HG02973 (cell line): ENCODE measurements around the gene MFSD6.
"Not testable (repeated sequence)": the region's sequence is repeated elsewhere in the genome, so short reads cannot be mapped to it uniquely, and the experiment has no call there.

Experiments
- ATAC-seq: cut with Tn5 transposase; IDR thresholded peaks from one replicate; pipeline ENCODE4 v1.9.1; 2021; ENCODE audit warnings: moderate library complexity; ENCODE audit not compliant: unreplicated experiment

MFSD6 gene

DNA sequence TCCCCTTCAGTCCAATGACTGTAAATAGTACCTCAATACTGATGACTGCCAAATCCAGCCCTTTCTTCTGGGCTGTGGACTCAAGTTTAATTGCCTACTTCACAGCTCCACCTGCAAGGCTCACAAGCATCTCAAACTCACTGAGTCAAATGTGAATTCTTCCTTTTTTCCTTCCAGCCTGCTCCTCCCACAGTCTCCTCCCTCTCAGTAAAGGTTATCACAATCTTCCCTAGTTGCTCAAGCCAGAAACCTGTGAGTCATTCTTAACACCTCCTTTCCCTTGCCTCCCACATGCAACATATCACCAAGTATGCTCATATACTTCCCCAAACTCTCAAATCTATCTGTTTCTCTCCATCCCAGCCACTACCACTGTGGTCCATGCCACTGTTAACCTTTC, 3.7 kb upstream of the MFSD6 start:
- no peak for ATAC-seq

DNA sequence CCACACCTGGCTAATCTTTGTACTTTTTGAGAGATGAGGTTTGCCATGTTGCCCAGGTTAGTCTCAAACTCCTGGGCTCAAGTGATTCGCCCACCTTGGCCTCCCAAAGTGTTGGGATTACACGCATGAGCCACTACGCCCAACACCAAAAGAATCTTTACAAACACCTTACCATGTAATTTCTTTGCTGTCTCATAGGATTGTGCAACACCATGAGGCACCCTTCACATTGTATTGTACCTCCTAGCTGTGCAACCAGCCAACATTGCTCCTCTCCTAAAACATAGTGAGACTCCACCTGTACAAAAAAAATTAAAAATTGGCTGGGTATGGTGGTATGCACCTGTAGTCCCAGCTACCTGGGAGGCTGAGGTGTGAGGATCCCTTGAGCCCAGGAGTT, 3.1 kb upstream of the MFSD6 start:
- ATAC-seq, result no peak

DNA sequence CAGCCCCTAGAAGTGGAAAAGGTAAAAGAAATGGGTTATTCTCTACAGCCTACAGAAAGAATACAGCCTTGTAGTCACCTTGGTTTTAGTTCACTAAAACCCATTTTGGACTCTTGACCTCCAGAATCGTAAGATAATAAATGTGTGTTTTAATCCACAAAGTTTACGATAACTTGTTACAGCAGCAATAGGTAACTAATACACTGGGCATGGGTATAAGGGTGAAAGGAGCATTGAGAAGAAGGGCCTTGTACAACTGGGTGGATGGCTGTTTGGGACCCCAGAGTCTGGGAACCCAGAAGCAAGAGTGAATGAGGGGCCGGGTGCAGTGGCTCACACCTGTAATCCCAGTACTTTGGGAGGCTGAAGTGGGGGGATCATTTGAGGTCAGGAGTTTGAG, 2.2 kb upstream of the MFSD6 start:
- no peak for ATAC-seq

DNA sequence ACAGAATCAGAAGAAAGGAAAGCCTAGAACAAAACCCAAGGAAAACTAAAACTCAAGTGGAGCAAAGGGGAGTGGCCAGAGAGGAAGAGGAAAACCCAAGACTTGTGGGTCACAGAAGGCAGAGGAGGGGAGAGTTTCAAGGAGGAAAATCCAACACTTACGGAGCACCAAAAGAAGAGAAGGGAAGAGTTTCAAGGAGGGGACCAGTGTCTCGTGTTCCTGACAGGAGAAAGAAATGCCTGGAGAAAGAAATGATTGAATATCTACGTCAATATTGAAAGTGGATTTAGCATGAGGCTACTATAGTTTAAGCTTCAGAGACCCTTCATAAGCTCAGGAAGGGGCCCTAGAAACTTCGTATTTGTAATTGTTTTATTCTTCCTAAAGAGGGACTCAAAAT, 1.4 kb upstream of the MFSD6 start:
- no peak for ATAC-seq

DNA sequence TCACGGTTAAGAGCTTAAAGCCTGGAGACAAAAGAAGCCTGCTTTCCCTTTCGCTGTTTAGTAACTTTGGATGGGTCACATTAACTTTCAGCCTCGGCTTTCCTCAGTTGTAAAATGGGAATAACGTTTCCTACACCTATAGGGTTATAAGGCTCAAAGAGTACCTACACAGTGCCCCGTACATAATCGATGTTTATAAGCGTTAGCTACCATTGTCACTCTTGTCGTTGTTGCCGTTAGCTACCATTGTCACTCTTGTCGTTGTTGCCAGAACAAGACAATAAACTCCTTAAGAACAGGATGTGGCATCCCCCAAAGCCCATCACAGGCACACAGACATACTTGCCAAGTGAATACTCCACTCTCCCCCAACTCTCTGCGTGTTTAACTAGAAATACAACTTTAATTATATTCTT, 901 bp upstream of the MFSD6 start:
- ATAC-seq, result no peak

DNA sequence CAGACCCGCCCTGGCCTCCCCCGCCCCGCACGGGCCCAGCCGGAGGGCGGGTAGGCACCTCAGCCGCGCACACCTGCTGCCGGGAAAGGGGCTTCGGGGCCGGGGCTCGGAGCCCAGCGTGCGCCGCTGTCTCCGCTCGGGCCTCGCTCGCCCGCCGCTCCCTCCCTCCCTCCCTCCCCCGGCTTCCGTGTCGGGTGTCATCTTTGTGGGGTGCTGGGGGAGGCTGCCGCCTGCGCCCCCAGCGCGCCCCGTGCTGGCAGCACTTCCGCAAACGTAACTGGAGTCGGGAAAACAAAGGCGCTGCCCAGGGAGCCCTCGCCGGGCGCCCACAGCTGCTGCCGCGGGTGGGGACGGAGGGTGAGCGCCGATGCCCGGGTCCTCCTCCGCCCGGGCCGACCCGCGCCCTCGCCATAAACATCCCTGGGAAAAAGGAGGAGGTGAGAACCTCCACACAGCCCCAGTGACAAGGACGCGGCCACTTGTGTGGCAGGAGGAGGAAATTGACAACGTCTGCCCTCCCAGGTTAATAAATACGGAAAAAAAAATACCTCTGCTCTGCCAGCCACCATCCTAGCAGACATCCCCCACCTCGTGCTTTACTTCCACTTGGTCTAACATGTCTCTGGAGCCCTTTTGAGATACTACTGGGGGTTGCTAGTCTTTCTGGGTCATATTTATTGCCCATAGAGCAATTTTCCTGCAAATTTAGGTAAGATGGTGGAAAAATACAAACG, 550 bp downstream of the MFSD6 start:
- ATAC-seq, result peak; percentile 47

DNA sequence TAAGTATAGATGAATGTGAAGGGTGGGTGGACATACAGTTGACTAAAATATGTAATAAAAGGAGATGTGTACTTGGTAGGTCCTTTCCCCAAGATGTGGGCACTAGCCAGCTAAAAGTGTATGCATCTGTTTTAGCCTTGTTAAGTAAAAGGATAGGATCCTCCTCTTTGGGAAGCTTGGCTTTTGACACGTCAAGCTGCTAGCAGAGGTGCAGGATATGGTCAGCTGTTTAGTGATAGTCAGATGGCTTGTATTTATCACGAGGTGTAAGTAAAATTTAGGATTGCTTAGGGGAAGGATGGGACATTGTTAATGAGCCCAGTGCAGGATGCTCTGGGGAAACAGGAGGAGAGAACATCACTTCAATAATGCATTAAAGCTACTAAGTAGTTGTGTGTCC, 1.5 kb downstream of the MFSD6 start:
- ATAC-seq, result no peak

DNA sequence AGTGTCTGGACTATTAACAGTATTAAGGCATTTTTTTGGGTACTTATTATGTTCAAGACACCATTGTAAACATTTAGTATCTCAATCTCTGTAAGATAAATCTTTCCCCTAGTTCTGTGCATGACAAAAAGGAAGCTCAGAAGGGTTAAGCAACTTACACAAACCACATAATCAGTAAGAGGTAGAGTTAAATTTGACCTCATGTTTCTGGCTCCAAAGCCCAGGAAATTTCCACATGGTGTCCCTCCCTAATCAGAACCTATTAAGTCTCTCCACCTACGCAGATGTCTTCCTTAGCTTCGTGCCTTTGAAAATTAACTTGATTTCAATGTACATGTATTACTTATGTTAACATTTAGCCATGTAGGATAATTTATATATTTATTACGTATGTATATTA, 2.0 kb downstream of the MFSD6 start:
- ATAC-seq, result no peak

DNA sequence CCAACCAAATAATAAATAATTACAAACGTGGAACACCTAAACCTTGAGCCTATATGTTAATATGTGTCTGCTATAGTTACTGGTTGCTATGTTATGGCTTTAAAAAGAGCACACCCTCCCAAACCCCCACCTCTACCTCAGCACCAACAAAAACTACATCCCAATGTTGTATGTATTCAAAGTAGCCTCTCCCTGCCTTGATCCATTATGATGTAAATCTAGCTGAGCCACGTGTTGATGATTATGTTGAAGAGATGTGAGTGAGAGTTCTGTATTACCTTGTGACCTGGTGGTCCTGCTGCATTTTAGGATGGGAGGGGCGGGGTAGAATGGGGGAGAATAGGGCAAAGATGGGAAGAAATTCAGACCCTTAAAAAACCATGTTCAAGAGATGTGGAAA, 4.8 kb downstream of the MFSD6 start:
- no peak for ATAC-seq

DNA sequence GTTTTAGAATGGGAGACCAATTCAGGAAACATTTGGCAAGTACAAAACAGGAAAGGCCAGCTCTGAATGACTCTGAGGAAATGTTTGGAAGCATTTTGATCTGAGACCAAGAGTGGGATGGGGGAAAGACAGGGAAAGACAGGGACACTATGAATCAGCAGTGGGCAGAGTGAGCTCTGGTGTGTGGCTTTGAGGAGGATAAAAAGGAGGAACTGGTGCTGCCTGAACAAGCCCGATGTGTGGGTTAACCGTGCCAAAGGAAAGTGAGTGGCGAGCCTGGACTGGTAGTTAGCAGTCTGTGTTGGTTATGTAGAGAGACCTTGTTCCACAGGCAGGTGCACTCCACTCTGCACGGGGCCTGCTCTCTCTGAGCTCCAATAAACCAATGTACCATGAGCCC, 5.3 kb downstream of the MFSD6 start:
- ATAC-seq, result no peak

DNA sequence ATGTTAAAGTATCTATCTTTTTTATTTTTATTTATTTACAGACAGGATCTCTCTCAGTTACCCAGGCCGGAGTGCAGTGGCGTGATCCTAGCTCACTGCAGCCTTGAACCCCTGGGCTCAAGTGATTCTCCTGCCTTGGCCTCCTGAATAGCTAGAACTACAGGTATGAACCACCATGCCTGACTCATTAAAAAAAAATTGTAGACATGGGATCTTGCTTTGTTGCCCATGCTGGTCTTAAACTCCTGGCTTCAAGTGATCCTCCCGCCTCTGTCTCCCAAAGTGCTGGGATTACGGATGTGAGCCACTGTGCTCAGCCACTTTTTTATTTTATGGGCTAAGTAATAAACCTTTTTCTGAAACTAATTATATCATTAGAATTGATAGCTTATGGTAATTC, 7.1 kb downstream of the MFSD6 start:
- ATAC-seq, result no peak

DNA sequence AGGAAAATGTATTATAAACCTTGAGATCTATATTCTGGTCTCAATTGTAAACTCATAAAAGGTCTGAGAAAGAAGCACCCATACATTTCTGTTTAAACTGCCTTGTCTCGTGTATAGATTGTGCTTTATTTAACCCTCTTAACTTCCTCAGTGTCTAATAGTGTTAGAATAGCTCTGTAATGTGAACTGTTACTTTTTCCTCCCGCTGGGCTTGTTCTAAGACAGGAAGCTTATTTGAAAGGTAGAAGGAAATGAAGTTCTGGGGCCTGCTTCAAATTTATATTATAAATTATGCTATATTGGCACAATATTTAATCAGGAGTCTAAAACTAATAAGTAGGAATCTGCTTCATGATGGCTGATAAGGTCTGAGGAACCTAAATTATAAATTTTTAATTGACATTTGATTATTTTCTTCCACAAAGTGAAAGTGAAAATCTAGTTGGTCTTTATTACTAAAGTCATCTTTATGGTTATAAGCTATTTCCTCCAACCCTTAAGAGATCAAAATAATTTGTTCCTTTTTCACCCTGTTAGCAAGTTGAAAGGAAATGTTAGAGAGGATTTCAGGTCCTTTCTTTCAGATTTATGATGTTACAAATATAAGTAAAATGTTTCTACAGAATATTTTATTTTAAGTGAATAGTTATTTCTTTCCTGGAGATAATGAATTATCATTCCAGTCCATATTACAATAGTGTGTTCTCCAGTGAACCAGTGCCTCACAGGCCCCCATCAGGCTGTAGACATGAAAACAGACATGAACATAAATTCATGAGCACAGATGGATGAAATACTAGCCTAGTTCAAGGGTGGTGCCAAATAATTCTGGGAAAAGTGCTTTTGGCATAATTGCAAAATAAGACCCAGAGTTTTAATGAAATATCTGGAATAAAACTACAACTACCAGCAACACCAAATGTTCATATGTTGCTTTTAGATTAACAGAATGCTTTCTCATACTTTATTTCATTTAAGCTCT, 7.9 kb downstream of the MFSD6 start:
- no peak for ATAC-seq

DNA sequence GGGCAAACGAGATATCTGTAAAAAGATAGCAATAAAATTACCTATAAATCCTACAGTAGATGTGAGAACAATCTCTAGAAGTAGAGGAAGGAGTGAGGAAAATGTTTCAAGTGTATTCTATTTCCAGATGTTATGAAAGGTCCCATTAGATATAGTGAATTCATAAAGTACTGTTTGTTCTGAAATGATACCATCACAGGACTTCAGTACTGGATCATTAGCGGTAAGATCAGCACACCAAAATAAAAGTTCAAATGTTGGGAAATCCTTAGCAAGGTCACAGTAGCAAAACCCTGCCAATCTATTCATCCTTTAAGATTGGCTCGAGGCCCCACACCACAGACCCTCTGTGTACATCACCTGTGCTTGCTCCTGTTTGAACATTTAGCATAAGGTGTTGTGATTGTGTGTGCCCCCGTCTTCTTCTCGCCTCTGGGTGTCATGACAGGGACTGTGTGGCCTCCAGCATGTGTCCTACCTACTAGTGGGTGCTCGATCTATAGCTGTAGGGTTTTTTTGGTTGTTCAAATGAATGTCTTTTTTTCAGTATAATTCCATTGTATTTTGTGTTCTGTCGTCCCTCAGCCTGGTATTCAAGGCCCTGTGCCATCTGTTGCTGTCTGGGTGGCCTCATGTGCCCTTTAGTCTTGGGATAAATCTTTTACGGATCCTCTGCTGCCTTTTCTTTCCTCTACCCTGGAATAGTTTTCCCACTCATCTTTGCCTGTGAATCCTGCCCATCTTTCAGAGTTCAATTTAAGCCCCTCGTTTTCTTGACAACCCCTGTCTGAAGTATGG, 9.1 kb downstream of the MFSD6 start:
- no peak for ATAC-seq

DNA sequence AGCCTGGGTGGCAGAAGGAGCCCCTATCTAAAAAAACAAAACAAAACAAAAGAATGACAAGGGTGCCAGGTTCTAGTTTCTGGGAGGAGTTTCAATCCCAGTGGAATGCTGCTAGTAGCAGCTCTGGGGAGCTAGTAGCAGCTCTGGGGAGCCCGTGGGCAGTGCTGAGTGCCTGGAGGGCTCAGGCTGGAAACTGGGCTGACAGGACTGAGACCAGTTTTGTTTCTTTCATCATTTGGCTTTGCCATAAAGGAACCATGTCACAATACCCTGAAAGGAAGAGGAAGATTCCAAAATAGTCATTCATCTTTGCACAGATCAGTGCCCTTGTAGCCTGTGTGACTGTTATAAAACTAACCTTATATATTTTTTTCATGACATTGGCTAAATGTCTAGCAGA, 10.6 kb downstream of the MFSD6 start:
- no peak for ATAC-seq

DNA sequence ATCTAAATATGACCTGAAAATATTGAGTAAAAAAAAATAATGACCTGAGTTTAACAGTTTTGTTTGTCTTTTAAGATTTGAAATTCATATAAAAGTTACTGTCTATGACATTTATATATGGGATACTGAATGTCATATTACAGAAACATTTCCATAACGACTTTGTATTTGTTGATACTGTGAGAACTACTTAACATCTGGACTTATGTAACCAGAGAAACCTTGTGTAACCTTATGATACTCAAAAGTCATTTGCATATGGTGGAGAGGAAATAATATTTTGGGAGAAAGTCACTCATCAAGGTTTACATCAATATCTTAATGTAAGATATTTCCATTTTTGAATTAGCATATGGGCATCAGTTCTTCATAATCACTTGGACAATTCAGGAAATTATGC, 12.6 kb downstream of the MFSD6 start:
- ATAC-seq, result no peak

DNA sequence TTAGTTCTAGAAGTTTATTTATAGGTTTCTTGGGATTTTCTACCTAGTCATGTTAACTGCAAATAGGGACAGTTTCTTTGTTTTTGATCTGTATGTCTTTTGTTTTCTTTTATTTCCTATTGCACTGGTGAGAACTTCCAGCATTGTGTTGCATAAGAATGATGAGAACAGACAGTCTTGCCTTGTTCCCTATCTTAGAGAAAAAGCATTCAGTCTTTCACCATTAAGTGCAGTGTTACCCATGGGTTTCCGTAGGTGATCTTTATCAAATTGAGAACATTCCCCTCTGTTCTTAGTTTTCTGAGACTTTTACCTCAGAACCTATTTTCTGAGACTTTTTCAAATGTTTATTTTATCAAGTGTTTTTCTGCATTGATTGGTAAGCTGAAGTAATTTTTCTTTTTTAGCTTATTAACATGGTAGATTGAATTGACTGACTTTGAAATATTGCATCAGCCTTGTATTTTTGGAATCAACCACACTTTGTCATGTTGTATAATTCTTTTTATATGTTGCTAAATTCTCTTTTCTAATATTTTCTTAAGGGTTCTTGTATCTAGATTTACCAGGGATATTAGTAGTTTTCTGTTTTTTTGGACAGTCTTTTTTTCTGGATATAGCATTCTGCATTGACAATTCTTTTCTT, 17.2 kb downstream of the MFSD6 start:
- ATAC-seq, result no peak

DNA sequence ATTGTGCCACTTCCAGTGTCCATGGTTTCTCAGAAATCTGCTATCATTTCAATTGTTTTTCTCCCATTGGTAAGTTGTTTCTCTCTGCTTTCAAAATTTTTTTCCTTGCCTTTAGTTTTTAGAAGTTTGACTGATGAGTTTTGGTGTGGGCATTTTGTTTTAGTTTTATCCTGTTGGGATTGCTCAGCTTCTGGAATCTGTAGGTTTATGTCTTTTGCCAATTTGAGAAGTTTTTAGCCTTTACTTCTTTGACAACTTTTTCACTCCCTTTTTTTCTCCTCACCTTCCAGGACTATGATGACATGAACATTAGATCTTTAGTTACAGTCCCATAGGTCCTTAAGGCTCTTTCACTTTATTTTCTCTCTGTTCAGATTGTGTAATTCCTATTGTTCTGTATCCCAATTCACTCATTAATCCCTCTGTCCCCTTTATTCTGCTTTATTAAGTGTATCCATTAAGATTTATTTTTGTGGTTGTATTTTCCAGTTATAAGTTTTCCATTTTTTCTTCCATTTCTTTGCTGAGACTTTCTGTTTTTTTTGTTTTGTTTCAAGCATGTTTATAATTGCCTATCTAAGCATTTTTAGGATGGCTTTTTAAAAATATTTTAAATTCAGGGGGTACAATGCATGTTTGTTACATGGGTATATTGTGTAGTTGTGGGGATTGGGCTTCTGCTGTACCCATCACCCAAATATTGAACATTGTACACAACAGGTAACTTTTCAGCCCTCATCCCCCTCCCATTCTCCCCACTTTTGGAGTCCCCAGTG, 17.9 kb downstream of the MFSD6 start:
- no peak for ATAC-seq

DNA sequence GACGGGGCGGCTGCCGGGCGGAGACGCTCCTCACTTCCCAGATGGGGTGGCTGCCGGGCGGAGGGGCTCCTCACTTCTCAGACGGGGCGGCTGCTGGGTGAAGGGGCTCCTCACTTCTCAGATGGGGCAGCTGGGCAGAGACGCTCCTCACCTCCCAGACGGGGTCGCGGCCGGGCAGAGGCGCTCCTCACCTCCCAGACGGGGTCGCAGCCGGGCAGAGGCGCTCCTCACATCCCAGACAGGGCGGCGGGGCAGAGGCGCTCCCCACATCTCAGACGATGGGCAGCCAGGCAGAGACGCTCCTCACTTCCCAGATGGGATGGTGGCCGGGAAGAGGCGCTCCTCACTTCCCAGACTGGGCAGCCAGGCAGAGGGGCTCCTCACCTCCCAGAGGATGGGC, 22.7 kb downstream of the MFSD6 start:
- ATAC-seq, result not testable (repeated sequence)

DNA sequence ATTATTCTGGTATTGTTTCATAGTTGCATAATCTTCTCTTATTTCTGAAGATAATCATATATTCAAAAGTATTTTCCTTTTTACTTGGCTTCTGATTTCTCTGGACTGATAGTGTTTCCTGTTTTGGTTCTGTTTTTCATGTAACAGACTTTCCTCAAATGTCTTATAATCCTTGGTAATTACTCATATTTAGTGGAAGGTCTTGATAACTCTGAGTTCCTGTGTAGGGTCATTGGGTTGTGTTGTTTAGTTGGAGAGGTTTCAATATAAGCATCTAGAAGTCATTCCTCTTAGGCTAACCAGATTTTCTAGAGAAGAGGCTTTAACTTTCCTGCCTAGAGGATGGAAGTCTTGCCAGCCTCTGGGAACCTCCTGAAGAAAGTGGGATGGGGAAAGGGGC, 23.8 kb downstream of the MFSD6 start:
- ATAC-seq, result no peak

DNA sequence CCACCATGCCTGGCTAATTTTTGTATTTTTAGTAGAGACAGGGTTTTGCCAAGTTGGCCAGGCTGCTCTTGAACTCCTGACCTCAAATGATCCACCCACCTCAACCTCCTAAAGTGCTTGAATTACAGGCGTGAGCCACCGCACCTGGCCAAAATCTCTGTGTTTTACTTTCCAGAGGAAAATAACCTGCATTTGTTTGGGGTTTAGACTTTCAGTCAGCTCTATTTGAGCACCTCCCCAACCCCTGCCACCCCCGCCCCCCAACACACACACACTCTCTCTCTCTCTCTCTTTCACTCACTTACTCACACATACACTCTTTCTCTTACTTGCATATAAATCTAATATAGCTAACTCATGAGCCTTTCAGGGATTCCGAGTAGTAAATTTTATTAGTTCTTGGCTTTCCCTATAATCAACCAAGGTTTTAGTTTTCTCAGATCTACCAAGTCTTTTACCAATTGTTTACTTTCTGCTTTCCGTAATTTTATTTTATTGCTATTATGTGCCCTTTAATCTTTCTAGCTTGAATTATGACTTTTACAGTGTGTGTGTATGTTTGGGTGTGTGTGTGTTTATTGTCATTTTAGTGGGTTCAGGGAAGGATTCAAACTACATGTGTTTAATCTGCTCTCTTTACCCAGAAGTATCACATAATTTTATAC, 24.5 kb downstream of the MFSD6 start:
- ATAC-seq, result no peak
